ENCODE measurements around the gene GALNT9. TPM values are rescaled to one million over a fixed set of nuclear protein-coding genes. Genes with fewer than 3 reads are reported as not detected.
"Not testable (repeated sequence)": the region's sequence is repeated elsewhere in the genome, so short reads cannot be mapped to it uniquely, and the experiment has no call there.

Gene GALNT9
- total and polyA plus RNA-seq, 2 donors (not counting 1 experiment from before 2014, with no cell fraction given): 0.10 to 2.8 TPM

- H3K4me3 ChIP-seq (replicated peaks in 1 of 4; ENCODE audit: control extremely low read depth in 1 of 4, insufficient read depth in 1 of 4, low read depth in 3 of 4, low read length in 4 of 4): no peak overlapping the region
- no peak overlapping the region for H3K9ac ChIP-seq (ENCODE audit: insufficient read depth, low read length)
- no peaks in the 10 kb centered on the region for H3K79me2 ChIP-seq (ENCODE audit: control insufficient read depth, insufficient read depth, low read length)
- no peak overlapping the region for H3K4me2 ChIP-seq (ENCODE audit: extremely low read depth, insufficient read depth, low read length)
- TF ChIP-seq CTCF (conservative IDR thresholded peaks at IDR 0.05 in 1 of 2, IDR thresholded peaks at IDR 0.05 in 1 of 2; ENCODE audit: low read depth in 1 of 2, low read length in 2 of 2) (no peak), EZH2 (IDR thresholded peaks at IDR 0.05; ENCODE audit: low read length, missing control alignments) (no peak)
- H3K36me3 ChIP-seq (ENCODE audit: control insufficient read depth, insufficient read depth, low read length): peaks cover 10% of the 10 kb centered on the region
- H2AFZ ChIP-seq (ENCODE audit: low read length): no peak overlapping the region
- no peak for DNase-seq (ENCODE audit: low read depth in 2 of 2)
- H3K9me3 ChIP-seq (ENCODE audit: control insufficient read depth, insufficient read depth, low read depth, low read length): peaks cover 9% of the 10 kb centered on the region
- H3K4me1 ChIP-seq (ENCODE audit: control insufficient read depth, extremely low read depth, insufficient read depth, low read length): no peaks in the 10 kb centered on the region
- no peak overlapping the region for H3K27ac ChIP-seq (ENCODE audit: insufficient read depth, low read length)
- H3K27me3 ChIP-seq (ENCODE audit: control insufficient read depth, insufficient read depth, low read length): no peaks in the 10 kb centered on the region
- H4K20me1 ChIP-seq (ENCODE audit: control insufficient read depth, extremely low read depth, insufficient read depth, low read length): no peaks in the 10 kb centered on the region
These were observed 177.5 kb downstream of the GALNT9 start for GRCh38 chr12:132151766-132152410.

- Histone ChIP-seq H3K36me3 (ENCODE audit: control insufficient read depth, insufficient read depth, low read length) (peaks cover 6% of the 10 kb centered on the region), H2AFZ (ENCODE audit: low read length) (no peak overlapping the region), H3K4me3 (replicated peaks in 1 of 4; ENCODE audit: control extremely low read depth in 1 of 4, insufficient read depth in 1 of 4, low read depth in 3 of 4, low read length in 4 of 4) (no peak overlapping the region), H3K4me1 (ENCODE audit: control insufficient read depth, extremely low read depth, insufficient read depth, low read length) (no peaks in the 10 kb centered on the region), H3K9ac (ENCODE audit: insufficient read depth, low read length) (no peak overlapping the region), H3K79me2 (ENCODE audit: control insufficient read depth, insufficient read depth, low read length) (no peaks in the 10 kb centered on the region), H3K27me3 (ENCODE audit: control insufficient read depth, insufficient read depth, low read length) (no peaks in the 10 kb centered on the region), H3K9me3 (ENCODE audit: control insufficient read depth, insufficient read depth, low read depth, low read length) (peaks cover 3% of the 10 kb centered on the region), H3K4me2 (ENCODE audit: extremely low read depth, insufficient read depth, low read length) (no peak overlapping the region), H4K20me1 (ENCODE audit: control insufficient read depth, extremely low read depth, insufficient read depth, low read length) (no peaks in the 10 kb centered on the region), H3K27ac (ENCODE audit: insufficient read depth, low read length) (no peak overlapping the region)
- no peak for DNase-seq (ENCODE audit: low read depth in 2 of 2)
- TF ChIP-seq CTCF (conservative IDR thresholded peaks at IDR 0.05 in 1 of 2, IDR thresholded peaks at IDR 0.05 in 1 of 2; ENCODE audit: low read depth in 1 of 2, low read length in 2 of 2) (no peak), EZH2 (IDR thresholded peaks at IDR 0.05; ENCODE audit: low read length, missing control alignments) (no peak)
These were observed 178.1 kb downstream of the GALNT9 start for GRCh38 chr12:132151145-132151765.

GRCh38 chr12:132150780-132151144, 178.6 kb downstream of the GALNT9 start:
- no peaks in the 10 kb centered on the region for H3K4me1 ChIP-seq (ENCODE audit: control insufficient read depth, extremely low read depth, insufficient read depth, low read length)
- peaks cover 1% of the 10 kb centered on the region for H3K79me2 ChIP-seq (ENCODE audit: control insufficient read depth, insufficient read depth, low read length)
- no peak overlapping the region for H3K27ac ChIP-seq (ENCODE audit: insufficient read depth, low read length)
- no peak for DNase-seq (ENCODE audit: low read depth in 2 of 2)
- H3K27me3 ChIP-seq (ENCODE audit: control insufficient read depth, insufficient read depth, low read length): no peaks in the 10 kb centered on the region
- H3K4me2 ChIP-seq (ENCODE audit: extremely low read depth, insufficient read depth, low read length): no peak overlapping the region
- H2AFZ ChIP-seq (ENCODE audit: low read length): no peak overlapping the region
- no peaks in the 10 kb centered on the region for H3K9me3 ChIP-seq (ENCODE audit: control insufficient read depth, insufficient read depth, low read depth, low read length)
- H3K9ac ChIP-seq (ENCODE audit: insufficient read depth, low read length): no peak overlapping the region
- H4K20me1 ChIP-seq (ENCODE audit: control insufficient read depth, extremely low read depth, insufficient read depth, low read length): no peaks in the 10 kb centered on the region
- H3K36me3 ChIP-seq (ENCODE audit: control insufficient read depth, insufficient read depth, low read length): peaks cover 6% of the 10 kb centered on the region
- TF ChIP-seq CTCF (conservative IDR thresholded peaks at IDR 0.05 in 1 of 2, IDR thresholded peaks at IDR 0.05 in 1 of 2; ENCODE audit: low read depth in 1 of 2, low read length in 2 of 2) (no peak), EZH2 (IDR thresholded peaks at IDR 0.05; ENCODE audit: low read length, missing control alignments) (no peak)
- H3K4me3 ChIP-seq (replicated peaks in 1 of 4; ENCODE audit: control extremely low read depth in 1 of 4, insufficient read depth in 1 of 4, low read depth in 3 of 4, low read length in 4 of 4): no peak overlapping the region

- not testable (repeated sequence) for H3K4me1 ChIP-seq (ENCODE audit: control insufficient read depth, extremely low read depth, insufficient read depth, low read length); H3K27ac ChIP-seq (ENCODE audit: insufficient read depth, low read length); H3K9ac ChIP-seq (ENCODE audit: insufficient read depth, low read length); H3K9me3 ChIP-seq (ENCODE audit: control insufficient read depth, insufficient read depth, low read depth, low read length); H3K4me2 ChIP-seq (ENCODE audit: extremely low read depth, insufficient read depth, low read length); H3K4me3 ChIP-seq (replicated peaks in 1 of 4; ENCODE audit: control extremely low read depth in 1 of 4, insufficient read depth in 1 of 4, low read depth in 3 of 4, low read length in 4 of 4); H3K36me3 ChIP-seq (ENCODE audit: control insufficient read depth, insufficient read depth, low read length); H4K20me1 ChIP-seq (ENCODE audit: control insufficient read depth, extremely low read depth, insufficient read depth, low read length); H2AFZ ChIP-seq (ENCODE audit: low read length); DNase-seq (ENCODE audit: low read depth in 2 of 2); H3K27me3 ChIP-seq (ENCODE audit: control insufficient read depth, insufficient read depth, low read length)
- H3K79me2 ChIP-seq (ENCODE audit: control insufficient read depth, insufficient read depth, low read length): peaks cover 12% of the 10 kb centered on the region
These were observed 179.9 kb downstream of the GALNT9 start for GRCh38 chr12:132149526-132149925.
